ENCODE data around the gene ESYT1. TPM values are rescaled to one million over a fixed set of nuclear protein-coding genes. Genes with fewer than 3 reads are reported as not detected.

Gene ESYT1
- total RNA-seq, 1 experiment from 2014 or later, result 145 TPM

DNA sequence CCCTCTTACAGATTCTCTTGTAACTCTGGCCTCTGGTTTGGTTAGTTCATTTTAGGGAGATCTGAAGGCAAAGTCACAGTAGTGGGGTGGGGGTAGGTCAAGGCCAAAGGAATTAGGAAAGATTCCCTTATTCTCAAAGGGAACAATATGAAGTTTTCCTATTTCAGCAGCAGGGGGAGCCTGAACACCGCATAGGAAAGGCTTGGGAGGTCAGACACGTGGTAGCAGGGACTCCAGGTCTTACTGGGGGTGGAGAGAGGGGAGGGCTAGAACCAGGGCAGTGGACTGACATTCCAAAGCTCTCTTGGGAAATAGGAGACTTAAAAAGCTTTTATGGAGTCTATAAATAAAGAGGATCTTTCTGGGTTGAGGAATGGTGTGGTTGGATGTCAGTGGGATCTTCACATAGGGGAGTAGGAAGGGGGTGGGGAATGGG lies 8.7 kb upstream of the ESYT1 start:
- peak; percentile 82 for DNase-seq
- Histone ChIP-seq H3K4me3 (peak overlapping the region; percentile 85), H3K27me3 (no peaks in the 10 kb centered on the region), H3K36me3 (peaks cover 33% of the 10 kb centered on the region), H3K9me3 (no peaks in the 10 kb centered on the region; the same call in 1 of the 2 replicates)

DNA sequence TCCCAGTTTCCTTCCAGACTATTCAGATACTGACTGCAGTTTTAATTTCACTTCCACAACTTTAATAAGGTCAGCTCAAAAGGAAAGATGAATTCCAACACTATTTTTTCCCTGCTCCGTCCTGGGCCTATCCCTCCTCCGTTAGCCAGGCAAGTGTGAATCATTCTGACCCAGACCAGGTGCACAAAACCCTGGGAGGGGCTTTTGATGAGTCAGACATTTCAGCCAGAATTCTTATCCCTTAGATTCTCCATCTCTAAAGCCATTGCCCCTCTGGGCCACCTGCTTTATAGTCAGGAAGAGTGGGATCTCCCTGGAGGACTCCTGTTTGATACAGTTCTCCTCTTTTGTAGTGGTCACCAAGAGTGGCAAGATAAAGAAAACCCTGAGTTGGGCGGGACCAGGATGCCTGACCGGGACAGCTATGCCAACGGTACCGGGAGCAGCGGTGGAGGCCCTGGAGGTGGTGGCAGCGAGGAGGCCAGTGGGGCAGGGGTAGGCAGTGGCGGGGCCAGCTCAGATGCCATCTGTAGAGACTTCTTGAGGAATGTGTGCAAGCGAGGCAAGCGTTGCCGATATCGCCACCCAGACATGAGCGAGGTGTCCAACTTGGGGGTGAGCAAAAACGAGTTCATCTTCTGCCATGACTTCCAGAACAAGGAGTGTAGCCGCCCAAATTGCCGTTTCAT lies 7.8 kb upstream of the ESYT1 start:
- DNase-seq, result no peak

DNA sequence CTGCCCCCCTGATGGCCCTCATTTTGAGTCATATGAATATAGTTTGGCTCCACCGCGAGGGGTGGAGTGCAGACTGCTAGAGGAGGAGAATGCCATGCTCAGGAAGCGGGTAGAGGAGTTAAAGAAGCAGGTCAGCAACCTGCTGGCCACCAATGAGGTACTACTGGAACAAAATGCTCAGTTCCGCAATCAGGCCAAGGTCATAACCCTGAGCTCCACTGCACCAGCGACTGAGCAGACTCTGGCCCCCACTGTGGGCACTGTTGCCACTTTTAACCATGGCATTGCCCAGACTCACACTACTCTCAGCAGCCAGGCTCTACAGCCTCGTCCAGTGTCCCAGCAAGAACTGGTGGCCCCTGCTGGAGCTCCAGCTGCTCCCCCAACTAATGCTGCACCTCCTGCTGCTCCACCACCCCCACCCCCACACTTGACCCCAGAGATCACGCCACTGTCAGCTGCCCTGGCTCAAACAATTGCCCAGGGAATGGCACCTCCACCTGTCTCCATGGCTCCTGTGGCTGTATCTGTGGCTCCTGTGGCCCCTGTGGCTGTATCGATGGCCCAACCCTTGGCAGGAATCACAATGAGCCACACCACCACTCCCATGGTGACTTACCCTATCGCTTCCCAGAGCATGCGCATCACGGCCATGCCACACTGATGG lies 6.7 kb upstream of the ESYT1 start:
- Histone ChIP-seq H3K36me3 (peaks cover 36% of the 10 kb centered on the region), H3K27me3 (no peaks in the 10 kb centered on the region), H3K4me3 (no peak overlapping the region), H3K9me3 (no peaks in the 10 kb centered on the region; the same call in 1 of the 2 replicates)
- DNase-seq, result no peak

More for the DNA sequence above, 7.8 kb upstream of the ESYT1 start:
- no peaks in the 10 kb centered on the region; the same call in 1 of the 2 replicates for H3K9me3 ChIP-seq
- H3K27me3 ChIP-seq, result no peaks in the 10 kb centered on the region
- H3K36me3 ChIP-seq, result peaks cover 34% of the 10 kb centered on the region
- no peak overlapping the region for H3K4me3 ChIP-seq

DNA sequence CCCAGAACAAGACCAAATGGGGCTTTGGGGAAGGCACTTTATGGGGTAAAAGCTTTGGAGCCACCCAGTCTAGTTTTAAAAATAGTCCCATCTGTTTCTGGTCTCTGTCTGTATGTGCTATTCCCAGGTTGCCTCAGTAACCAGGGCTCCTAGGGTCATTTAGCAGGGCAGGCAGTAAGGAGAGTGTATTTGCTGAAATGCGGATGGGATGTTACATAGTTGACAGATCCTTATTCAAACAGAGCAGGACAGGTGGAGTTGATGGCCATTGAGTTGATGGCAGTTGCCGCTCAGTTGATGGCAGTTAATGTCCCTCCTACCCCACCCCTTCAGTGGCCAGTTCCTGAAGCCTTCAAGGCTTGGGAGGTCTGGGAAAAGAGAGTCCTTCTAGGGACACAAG lies 5.4 kb upstream of the ESYT1 start:
- no peaks in the 10 kb centered on the region for H3K9me3 ChIP-seq
- H3K4me3 ChIP-seq, result no peak overlapping the region
- peaks cover 25% of the 10 kb centered on the region for H3K36me3 ChIP-seq
- no peaks in the 10 kb centered on the region for H3K27me3 ChIP-seq
- DNase-seq, result no peak

DNA sequence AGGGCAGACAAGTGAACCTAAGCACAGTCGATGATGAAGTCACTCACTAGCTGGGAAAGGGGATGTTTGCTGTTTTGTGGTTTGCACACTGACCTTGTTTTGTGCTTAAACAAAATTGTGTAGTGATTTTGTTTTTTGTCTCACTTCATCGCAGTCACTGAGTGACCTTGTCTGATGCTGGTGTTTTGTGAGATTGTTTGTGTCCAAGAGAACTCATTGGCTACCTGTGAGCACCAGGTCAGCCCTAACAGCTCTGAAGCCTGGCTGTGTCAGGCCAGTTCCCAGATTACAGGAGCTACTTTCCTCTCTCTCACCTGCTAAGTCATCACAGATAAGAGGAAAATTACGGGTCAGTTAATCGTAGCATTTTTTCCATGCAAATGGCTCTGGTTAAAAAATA lies 3.9 kb upstream of the ESYT1 start:
- H3K9me3 ChIP-seq, result no peaks in the 10 kb centered on the region
- H3K4me3 ChIP-seq, result no peak overlapping the region
- H3K36me3 ChIP-seq, result peaks cover 23% of the 10 kb centered on the region
- H3K27me3 ChIP-seq, result no peaks in the 10 kb centered on the region
- DNase-seq, result no peak

DNA sequence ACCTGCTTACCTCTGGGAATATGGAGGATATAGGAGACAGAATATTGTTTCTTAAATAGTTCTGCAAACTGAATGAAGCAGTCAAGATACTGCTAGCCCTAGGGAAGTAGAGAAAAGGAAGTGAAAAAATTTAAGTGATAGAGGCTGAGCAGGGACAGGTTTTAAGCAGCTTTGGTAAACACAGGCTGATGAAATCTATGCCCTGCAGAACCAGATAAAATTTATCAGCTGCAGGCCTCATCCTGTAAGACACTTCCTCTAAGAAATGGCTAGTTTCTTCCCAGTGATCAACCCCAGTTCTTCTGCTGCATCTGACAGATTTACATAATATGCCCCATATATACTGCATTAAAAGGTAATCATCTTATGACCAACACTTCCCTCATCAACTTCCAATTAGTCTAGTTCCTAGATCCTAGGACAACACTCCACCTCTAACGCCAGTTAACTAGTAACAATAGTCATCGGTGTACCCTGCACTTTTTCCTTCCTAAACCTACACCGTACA lies 1.3 kb upstream of the ESYT1 start:
- Histone ChIP-seq H3K4me3 (no peak overlapping the region), H3K9me3 (no peaks in the 10 kb centered on the region), H3K36me3 (peaks cover 23% of the 10 kb centered on the region), H3K27me3 (no peaks in the 10 kb centered on the region)
- no peak for DNase-seq

DNA sequence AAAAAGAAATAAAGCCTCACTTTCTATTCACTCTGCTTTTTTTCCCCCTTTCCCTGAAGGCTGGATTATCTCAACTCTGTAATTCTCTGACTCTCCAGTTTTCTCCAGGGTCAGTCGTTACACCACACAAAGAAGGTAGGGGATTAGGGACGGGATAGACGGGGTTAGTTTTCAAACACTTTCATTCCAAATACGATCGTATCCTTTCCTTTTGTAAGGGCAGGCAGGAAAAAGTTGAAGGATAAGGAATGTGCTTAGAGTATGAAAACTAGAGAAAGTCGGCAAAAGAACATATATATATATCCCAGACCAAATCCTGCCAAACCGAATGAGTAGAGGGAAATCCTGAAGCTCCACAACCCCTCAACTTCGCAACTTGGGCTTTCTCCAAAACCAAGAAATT lies 581 bp upstream of the ESYT1 start:
- Histone ChIP-seq H3K36me3 (peaks cover 27% of the 10 kb centered on the region), H3K27me3 (no peaks in the 10 kb centered on the region), H3K4me3 (peak overlapping the region; percentile 35), H3K9me3 (no peaks in the 10 kb centered on the region)
- DNase-seq, result no peak

DNA sequence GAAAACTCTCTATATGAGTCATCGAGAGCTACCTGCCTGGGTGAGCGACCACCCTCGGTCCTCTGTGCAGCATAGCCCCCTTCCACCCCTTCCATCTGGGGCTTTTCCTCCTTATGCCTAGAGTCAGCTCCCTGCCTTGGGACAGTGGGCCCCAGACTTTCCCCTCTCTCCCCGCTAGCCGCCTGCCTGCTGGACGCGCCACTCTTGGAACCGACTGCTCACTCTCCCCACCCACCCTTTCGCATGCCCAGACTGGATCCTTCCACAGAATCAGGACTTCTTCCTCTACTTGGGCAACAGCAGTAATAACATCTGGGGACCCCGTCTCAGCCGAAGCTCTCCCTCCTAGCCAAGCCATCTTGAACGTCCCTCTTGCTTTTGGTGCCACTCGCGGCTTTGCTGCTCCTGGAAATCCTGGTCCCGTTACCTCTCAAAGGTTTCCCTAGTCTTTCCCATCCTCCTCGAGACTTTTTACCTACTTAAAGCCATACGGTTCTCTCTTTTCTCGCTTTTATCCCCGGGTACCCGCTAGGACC lies 671 bp downstream of the ESYT1 start:
- Histone ChIP-seq H3K36me3 (peaks cover 36% of the 10 kb centered on the region), H3K4me3 (peak overlapping the region; percentile 77), H3K9me3 (no peaks in the 10 kb centered on the region), H3K27me3 (no peaks in the 10 kb centered on the region)
- peak; percentile 23 for DNase-seq

DNA sequence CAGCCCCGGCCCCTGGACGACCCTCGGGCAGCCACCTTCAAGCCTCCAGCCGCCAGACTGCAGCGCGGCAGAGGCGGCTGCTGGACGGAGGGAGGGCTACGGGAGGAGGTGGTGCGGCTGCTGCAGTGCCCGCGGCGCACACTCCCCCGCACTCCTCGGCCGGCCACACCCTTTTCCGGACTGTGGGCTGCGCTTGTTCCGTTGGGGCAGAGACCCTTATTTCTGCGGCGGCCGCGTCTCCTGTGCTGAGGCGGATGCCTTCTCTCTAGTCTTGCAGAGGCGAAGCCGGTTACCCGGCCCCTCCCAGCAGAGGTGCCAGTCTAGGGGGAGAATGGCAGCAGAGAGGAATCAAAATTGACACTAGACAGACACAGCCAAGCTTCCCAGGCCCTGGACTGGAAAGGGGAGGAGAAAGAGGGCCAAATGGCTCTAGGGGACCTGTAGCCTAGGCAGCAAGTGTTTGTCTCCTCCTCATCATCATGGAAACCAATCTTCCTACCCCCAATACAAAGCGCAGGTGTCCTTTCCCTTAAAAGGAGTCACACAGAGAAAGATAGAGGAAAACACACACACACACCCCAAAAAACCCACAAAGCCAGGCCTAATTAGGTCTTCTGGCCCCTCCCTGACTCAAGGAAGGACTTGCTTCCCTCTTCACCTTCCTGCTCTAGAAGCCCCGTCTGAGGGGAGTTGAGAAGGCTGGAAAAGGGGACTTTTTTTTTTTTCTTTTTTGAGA lies 1.3 kb downstream of the ESYT1 start:
- DNase-seq, result peak; percentile 77

DNA sequence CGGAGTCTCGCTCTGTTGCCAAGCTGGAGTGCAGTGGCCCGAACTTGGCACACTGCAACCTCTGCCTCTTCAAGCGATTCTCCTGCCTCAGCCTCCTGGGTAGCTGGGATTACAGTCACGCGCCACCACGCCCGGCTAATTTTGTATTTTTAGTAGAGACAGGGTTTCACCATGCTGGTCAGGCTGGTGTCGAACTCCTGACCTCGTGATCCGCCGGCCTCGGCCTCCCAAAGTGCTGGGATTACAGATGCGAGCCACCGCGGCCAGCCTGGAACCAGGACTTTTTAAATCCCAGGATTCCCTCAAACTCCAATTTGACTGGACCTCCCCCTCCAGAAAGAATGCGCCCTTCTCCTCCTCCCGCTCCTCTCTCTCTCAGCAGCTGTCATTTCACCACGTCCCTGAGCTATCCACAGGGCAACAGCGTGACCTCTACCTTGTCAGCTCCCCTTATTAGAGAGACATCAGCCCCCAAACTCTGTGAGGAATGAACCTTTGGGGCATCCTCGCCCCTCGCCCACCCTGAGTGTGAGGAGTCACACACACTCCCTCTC lies 2.0 kb downstream of the ESYT1 start:
- H3K36me3 ChIP-seq, result peaks cover 42% of the 10 kb centered on the region
- H3K4me3 ChIP-seq, result peak overlapping the region; percentile 77; the same call in 1 of the 2 replicates
- H3K9me3 ChIP-seq, result no peaks in the 10 kb centered on the region
- no peak for DNase-seq
- H3K27me3 ChIP-seq, result no peaks in the 10 kb centered on the region

More for the DNA sequence above, 1.3 kb downstream of the ESYT1 start:
- no peaks in the 10 kb centered on the region for H3K9me3 ChIP-seq
- H3K4me3 ChIP-seq, result peak overlapping the region; percentile 77
- H3K27me3 ChIP-seq, result no peaks in the 10 kb centered on the region
- peaks cover 42% of the 10 kb centered on the region for H3K36me3 ChIP-seq

DNA sequence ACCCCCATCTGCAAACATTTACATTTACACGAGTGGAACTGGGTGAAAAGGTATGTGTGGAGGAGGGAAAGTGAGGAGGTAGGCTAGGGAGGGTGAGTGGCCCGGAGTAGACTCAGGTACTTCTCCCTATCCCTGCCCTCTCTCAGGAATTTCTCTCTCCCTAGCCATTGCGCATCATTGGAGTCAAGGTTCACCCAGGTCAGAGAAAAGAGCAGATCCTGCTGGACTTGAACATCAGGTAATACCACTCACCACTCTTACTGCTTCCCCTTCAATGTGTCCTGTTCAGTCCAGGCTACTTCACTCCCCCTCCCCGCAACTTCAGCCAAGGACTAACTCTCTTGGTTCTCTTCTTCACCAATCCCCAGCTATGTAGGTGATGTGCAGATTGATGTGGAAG lies 2.8 kb downstream of the ESYT1 start:
- no peaks in the 10 kb centered on the region for H3K9me3 ChIP-seq
- no peaks in the 10 kb centered on the region for H3K27me3 ChIP-seq
- H3K36me3 ChIP-seq, result peaks cover 42% of the 10 kb centered on the region
- no peak overlapping the region for H3K4me3 ChIP-seq
- no peak for DNase-seq

DNA sequence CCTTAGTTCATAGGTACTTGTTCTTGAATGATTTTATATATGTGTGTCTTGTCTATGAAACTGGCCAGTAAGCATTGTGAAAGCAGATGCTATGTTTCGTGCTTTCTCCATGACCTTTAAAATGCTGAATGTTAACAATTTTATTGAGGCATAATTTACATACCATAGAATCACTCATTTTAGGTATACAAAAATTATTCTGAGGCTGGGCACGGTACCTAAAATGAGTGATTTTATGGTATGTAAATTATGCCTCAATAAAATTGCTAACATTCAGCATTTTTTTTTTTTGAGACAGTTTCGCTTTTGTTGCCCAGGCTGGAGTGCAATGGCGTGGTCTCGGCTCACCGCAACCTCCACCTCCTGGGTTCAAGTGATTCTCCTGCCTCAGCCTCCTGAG lies 6.8 kb downstream of the ESYT1 start:
- DNase-seq, result no peak
- H3K9me3 ChIP-seq, result no peaks in the 10 kb centered on the region
- H3K36me3 ChIP-seq, result peaks cover 67% of the 10 kb centered on the region
- H3K27me3 ChIP-seq, result no peaks in the 10 kb centered on the region
- H3K4me3 ChIP-seq, result no peak overlapping the region

DNA sequence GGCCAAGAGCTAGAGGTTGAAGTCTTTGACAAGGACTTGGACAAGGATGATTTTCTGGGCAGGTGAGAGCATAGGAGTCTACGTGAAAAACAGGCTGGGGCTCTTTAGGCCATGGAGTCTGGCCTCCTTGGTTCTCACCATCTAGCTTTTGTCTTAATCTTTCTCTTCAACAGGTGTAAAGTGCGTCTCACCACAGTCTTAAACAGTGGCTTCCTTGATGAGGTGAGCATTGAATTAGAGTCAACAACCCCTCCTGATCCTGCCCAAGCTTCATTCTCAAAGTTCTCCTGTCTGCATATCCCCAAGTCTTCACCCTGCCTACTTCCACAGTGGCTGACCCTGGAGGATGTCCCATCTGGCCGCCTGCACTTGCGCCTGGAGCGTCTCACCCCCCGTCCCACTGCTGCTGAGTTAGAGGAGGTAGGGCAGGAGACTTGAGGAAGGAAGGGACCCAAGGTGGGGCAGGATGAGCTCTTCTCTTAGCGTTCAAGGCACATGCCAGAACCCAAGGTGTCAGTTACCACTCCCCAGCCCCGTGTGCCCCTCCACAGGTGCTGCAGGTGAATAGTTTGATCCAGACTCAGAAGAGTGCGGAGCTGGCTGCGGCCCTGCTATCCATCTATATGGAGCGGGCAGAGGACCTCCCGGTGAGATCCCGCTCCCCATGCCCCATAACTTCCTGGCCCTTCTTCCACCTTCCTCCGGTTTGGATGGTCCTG lies 9.9 kb downstream of the ESYT1 start:
- peaks cover 59% of the 10 kb centered on the region for H3K36me3 ChIP-seq
- H3K27me3 ChIP-seq, result no peaks in the 10 kb centered on the region
- no peak overlapping the region for H3K4me3 ChIP-seq
- no peak for DNase-seq
- no peaks in the 10 kb centered on the region for H3K9me3 ChIP-seq

DNA sequence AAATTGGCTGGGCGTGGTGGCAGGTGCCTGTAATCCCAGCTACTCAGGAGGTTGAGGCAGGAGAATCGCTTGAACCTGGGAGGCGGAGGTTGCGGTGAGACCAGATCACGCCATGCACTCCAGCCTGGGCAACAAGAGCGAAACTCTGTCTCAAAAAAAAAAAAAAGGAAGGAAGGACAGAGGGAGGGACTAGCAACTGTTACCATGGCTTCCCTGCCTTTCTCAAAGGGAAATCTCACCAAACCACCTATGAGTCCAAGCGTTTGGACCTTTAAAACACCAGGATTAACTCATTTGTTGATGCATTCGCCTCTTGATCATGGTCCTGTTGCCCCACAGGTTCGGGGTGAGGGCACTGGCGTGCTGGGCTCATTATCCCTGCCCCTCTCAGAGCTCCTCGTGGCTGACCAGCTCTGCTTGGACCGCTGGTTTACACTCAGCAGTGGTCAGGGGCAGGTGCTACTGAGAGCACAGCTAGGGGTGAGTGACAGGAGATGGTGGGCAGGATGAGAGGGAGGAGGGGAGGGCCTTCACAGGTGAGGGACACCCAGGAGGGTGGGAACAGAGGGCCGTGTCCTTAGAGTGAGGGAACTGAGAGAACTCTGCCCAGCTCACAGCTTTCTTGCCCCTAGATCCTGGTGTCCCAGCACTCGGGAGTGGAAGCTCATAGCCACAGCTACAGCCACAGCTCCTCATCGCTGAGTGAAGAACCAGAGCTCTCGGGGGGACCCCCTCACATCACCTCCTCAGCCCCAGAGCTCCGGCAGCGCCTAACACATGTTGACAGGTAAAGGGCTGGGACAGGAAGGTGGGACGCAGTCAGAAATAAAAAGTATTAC lies 14.1 kb downstream of the ESYT1 start:
- H3K4me3 ChIP-seq, result no peak overlapping the region
- H3K9me3 ChIP-seq, result no peaks in the 10 kb centered on the region
- no peak for DNase-seq
- no peaks in the 10 kb centered on the region for H3K27me3 ChIP-seq
- H3K36me3 ChIP-seq, result peaks cover 57% of the 10 kb centered on the region

DNA sequence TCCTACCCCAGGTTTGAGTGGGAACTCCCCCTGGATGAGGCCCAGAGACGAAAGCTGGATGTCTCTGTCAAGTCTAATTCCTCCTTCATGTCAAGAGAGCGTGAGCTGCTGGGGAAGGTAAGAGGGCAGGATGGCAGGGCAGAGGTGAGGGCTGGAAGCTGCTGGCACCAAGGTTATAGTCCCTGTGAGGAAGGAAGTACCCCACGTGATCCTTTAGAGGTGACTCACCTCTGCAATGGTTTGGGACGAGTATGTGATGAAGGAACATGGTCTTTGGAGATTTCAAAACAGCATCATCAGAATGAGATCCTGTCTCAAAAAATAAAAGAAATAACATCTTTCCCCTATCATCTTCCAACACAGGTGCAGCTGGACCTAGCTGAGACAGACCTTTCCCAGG lies 15.2 kb downstream of the ESYT1 start:
- H3K36me3 ChIP-seq, result peaks cover 51% of the 10 kb centered on the region
- H3K4me3 ChIP-seq, result no peak overlapping the region
- H3K27me3 ChIP-seq, result no peaks in the 10 kb centered on the region
- H3K9me3 ChIP-seq, result no peaks in the 10 kb centered on the region
- DNase-seq, result no peak
